Keratinocyte (primary cell): ENCODE measurements around the gene AXIN1. TPM values are rescaled to one million over a fixed set of nuclear protein-coding genes. Genes with fewer than 3 reads are reported as not detected.

Source experiments
- DNase-seq: peaks from one replicate; pipeline ENCODE4 v3.0.0-alpha.2; 2011; ENCODE audit warnings: low read depth, missing footprints, low spot score
- FAIRE-seq: peaks from 2 replicates; lab custom pipeline; 2011; peaks lifted over from hg19 to GRCh38; lab: Jason Lieb, UNC
- H2AFZ ChIP-seq: 2 replicates; pipeline ENCODE4 v1.6.0; 2012; ENCODE audit warnings: low read length, control low read depth, inconsistent platforms; ENCODE audit not compliant: control insufficient read depth
- H3K27ac ChIP-seq: 2 replicates; pipeline ENCODE4 v1.5.1; 2011; ENCODE audit warnings: low read length; ENCODE audit not compliant: control insufficient read depth, insufficient read depth
- H3K27me3 ChIP-seq: 3 replicates; pipeline ENCODE4 v1.6.0; 2011; ENCODE audit warnings: low read length; ENCODE audit not compliant: control insufficient read depth, insufficient read depth; ENCODE audit errors: extremely low read depth
- H3K36me3 ChIP-seq, 2 experiments: 2 replicates in 1 of 2; 3 replicates in 1 of 2; pipeline ENCODE4 v1.5.1; 2011; ENCODE audit warnings: low read length in 2 of 2, mild to moderate bottlenecking in 1 of 2; ENCODE audit not compliant: control insufficient read depth in 2 of 2, insufficient read depth in 2 of 2; ENCODE audit errors: extremely low read depth in 1 of 2
- H3K4me1 ChIP-seq: 3 replicates; pipeline ENCODE4 v1.5.1; 2011; ENCODE audit warnings: low read length; ENCODE audit not compliant: control insufficient read depth, insufficient read depth; ENCODE audit errors: extremely low read depth
- H3K4me2 ChIP-seq: 3 replicates; pipeline ENCODE4 v1.6.0; 2011; ENCODE audit warnings: low read depth, low read length; ENCODE audit not compliant: control insufficient read depth, insufficient read depth; ENCODE audit errors: extremely low read depth
- H3K4me3 ChIP-seq, 3 experiments: fragments of 200-600 bp in 1 of 3; sonication (generic) in 1 of 3; 2 replicates in 2 of 3; 3 replicates in 1 of 3; pipeline ENCODE4 v1.5.1; 2011 to 2016; ENCODE audit warnings: low read length in 3 of 3, mild to moderate bottlenecking in 3 of 3, control low read depth in 2 of 3, inconsistent platforms in 1 of 3, low read depth in 1 of 3, mixed read lengths in 1 of 3, mixed run types in 1 of 3, moderate library complexity in 1 of 3; ENCODE audit not compliant: control insufficient read depth in 2 of 3, insufficient read depth in 2 of 3; ENCODE audit errors: extremely low read depth in 1 of 3
- H3K79me2 ChIP-seq: 2 replicates; pipeline ENCODE4 v1.6.0; 2012; ENCODE audit warnings: low read length; ENCODE audit not compliant: control insufficient read depth, insufficient read depth
- H3K9ac ChIP-seq: 3 replicates; pipeline ENCODE4 v1.6.0; 2011; ENCODE audit warnings: low read length; ENCODE audit not compliant: control insufficient read depth, insufficient read depth; ENCODE audit errors: extremely low read depth
- H3K9me1 ChIP-seq: 3 replicates; pipeline ENCODE4 v1.6.0; 2011; ENCODE audit warnings: low read length; ENCODE audit not compliant: control insufficient read depth, insufficient read depth; ENCODE audit errors: extremely low read depth
- H3K9me3 ChIP-seq: 2 replicates; pipeline ENCODE4 v1.5.1; 2012; ENCODE audit warnings: low read depth, low read length; ENCODE audit not compliant: control insufficient read depth
- H4K20me1 ChIP-seq: 3 replicates; pipeline ENCODE4 v1.6.0; 2011; ENCODE audit warnings: low read length; ENCODE audit not compliant: control insufficient read depth, insufficient read depth; ENCODE audit errors: extremely low read depth
- EZH2 ChIP-seq: IDR thresholded peaks from one replicate; pipeline ENCODE4 v1.6.1; 2012; ENCODE audit warnings: inconsistent platforms, mild to moderate bottlenecking, low read length, moderate library complexity
- dilution Hi-C: fragments of 300-500 bp; cut with MboI; formaldehyde crosslinking; loops from one replicate; pipeline ENCODE4 v1.7.0; 2020; ENCODE audit warnings: low sequenced_read_pairs; ENCODE audit not compliant: extremely low pct_ligation_motif_present
- polyA plus RNA-seq, 5 experiments: library from polyadenylated mRNA; depleted of rRNA in 3 of 5; stranded (reverse) in 3 of 5; stranded (forward) in 1 of 5; unstranded in 1 of 5; fragments of >200 nt; gene quantifications; 1 replicate in 1 of 5; 2 replicates in 3 of 5; 3 replicates in 1 of 5; pipeline versions ENCODE4 v1.2.1 to v1.2.3, GENCODE V29; 2011 to 2012; ENCODE audit warnings: missing spikeins in 2 of 5, low read depth in 1 of 5, low replicate concordance in 1 of 5
- TF ChIP-seq, protein P1 (sequence below), 3 experiments: IDR thresholded peaks in 1 of 3; conservative IDR thresholded peaks in 1 of 3; optimal IDR thresholded peaks in 1 of 3; 2 replicates in 2 of 3; 3 replicates in 1 of 3; pipeline versions ENCODE3 to v1.5.1; 2011; ENCODE audit warnings: low read length in 3 of 3, mild to moderate bottlenecking in 3 of 3, moderate library complexity in 2 of 3, control low read depth in 1 of 3, inconsistent platforms in 1 of 3; ENCODE audit not compliant: insufficient read depth in 2 of 3; ENCODE audit errors: extremely low read depth in 1 of 3

AXIN1 gene
- polyA plus RNA-seq, 1 donor (not counting 4 experiments of a cell fraction or from before 2014, with no cell fraction given) = 8.8 TPM

DNA sequence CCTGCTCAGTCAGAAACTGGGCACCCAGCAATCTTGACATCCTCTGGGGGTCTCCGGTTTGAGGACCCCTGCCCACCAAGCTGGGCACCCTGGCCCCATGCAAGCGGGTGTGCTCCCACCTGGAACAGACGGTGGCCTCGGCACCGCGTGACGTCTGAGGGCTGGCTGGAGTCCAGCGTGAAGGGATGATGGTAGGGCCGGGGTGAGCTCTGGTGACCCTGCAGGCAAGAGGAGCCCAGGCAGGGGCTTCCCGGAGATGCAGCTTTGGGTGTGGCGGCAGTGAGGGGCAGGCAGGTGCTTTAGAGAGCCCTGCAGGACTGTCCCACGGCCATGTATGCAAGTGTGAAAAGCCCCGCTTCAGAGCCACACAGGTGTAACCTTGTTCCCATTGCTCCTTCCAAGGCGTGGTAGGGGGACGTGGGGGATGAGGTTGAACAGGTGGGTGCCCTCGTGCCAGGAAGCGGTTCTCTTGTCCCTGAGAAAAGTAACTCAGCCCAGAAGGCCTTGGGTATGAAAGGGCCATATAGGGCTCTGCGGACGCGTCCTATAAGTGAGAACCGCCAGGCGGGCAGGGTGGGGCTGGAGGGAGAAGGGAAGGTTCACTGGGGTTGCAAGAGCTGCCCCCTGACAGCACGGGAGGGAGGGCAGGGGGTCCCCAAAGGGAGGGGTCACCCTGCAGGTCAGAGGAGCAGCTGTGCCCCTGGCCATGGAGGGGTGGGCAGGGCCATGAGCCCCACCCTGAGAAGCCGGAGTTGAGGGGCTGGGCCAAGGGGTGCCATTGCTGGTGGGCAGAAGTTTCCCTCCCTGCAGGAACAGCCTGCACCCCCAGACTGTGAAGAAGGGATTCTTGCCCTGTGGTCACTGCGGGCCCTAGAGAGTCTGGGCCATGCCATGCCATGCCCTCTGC is 86.0 kb downstream of the AXIN1 start:
- TF ChIP-seq, protein P1, sequence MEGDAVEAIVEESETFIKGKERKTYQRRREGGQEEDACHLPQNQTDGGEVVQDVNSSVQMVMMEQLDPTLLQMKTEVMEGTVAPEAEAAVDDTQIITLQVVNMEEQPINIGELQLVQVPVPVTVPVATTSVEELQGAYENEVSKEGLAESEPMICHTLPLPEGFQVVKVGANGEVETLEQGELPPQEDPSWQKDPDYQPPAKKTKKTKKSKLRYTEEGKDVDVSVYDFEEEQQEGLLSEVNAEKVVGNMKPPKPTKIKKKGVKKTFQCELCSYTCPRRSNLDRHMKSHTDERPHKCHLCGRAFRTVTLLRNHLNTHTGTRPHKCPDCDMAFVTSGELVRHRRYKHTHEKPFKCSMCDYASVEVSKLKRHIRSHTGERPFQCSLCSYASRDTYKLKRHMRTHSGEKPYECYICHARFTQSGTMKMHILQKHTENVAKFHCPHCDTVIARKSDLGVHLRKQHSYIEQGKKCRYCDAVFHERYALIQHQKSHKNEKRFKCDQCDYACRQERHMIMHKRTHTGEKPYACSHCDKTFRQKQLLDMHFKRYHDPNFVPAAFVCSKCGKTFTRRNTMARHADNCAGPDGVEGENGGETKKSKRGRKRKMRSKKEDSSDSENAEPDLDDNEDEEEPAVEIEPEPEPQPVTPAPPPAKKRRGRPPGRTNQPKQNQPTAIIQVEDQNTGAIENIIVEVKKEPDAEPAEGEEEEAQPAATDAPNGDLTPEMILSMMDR (optimal IDR thresholded peaks at IDR 0.05 in 1 of 3, IDR thresholded peaks at IDR 0.05 in 1 of 3, conservative IDR thresholded peaks at IDR 0.05 in 1 of 3; ENCODE audit: extremely low read depth in 1 of 3, insufficient read depth in 2 of 3, low read length in 3 of 3) = no peak
- TF ChIP-seq EZH2 = no peak
- DNase-seq (no peak), FAIRE-seq (no peak)
- H4K20me1 ChIP-seq = no peaks in the 10 kb centered on the region
- H3K36me3 ChIP-seq = peaks cover 0 to 8% of the 10 kb centered on the region in 2 experiments
- no peaks in the 10 kb centered on the region for H3K79me2 ChIP-seq
- H3K4me1 ChIP-seq = peaks cover 15% of the 10 kb centered on the region
- no peak overlapping the region for H3K9ac ChIP-seq
- no peaks in the 10 kb centered on the region for H3K9me3 ChIP-seq
- H3K9me1 ChIP-seq = no peaks in the 10 kb centered on the region
- no peak overlapping the region for H2AFZ ChIP-seq
- no peak overlapping the region for H3K4me3 ChIP-seq
- dilution Hi-C loops = no loop called here
- no peak overlapping the region for H3K27ac ChIP-seq
- no peak overlapping the region for H3K4me2 ChIP-seq
- H3K27me3 ChIP-seq = peaks cover 15% of the 10 kb centered on the region

DNA sequence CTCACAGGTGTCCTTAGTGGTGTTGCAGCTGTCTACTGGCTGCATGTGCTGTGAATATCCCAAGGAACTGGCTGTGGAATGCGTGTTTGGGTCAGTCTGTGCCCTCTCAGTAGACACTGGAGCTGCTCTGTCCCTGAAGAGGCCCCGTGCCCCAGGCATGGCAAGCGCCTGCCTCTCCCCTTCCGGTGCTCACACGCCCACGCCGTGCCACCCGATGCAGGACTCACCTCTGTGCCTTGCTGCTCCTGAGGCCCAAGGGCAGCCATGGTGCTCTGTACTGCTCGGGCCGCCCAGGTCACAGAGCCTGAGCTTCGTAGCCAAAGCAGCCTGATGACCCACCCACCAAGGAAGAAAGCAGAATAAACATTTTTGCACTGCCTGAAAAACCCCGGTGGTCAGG is 86.8 kb downstream of the AXIN1 start:
- H3K4me3 ChIP-seq = no peak overlapping the region
- no peak for FAIRE-seq
- TF ChIP-seq EZH2 = no peak
- TF ChIP-seq, protein P1 (optimal IDR thresholded peaks at IDR 0.05 in 1 of 3, IDR thresholded peaks at IDR 0.05 in 1 of 3, conservative IDR thresholded peaks at IDR 0.05 in 1 of 3; ENCODE audit: extremely low read depth in 1 of 3, insufficient read depth in 2 of 3, low read length in 3 of 3) = no peak
- H3K9me3 ChIP-seq = no peaks in the 10 kb centered on the region
- peaks cover 15% of the 10 kb centered on the region for H3K4me1 ChIP-seq
- H3K9me1 ChIP-seq = no peaks in the 10 kb centered on the region
- H3K27me3 ChIP-seq = peaks cover 15% of the 10 kb centered on the region
- no peak overlapping the region for H3K9ac ChIP-seq
- H3K36me3 ChIP-seq = peaks cover 0 to 13% of the 10 kb centered on the region in 2 experiments
- no peak overlapping the region for H3K4me2 ChIP-seq
- H3K27ac ChIP-seq = no peak overlapping the region
- H2AFZ ChIP-seq = no peak overlapping the region
- H4K20me1 ChIP-seq = no peaks in the 10 kb centered on the region
- dilution Hi-C loops = no loop called here
- H3K79me2 ChIP-seq = no peaks in the 10 kb centered on the region
- DNase-seq = no peak
